ENCODE results near the gene CCDC74A.
"Not testable (repeated sequence)": the region's sequence is repeated elsewhere in the genome, so short reads cannot be mapped to it uniquely, and the experiment has no call there.

GRCh38 chr2:131515235-131515634, 12.5 kb upstream of the CCDC74A start:
- TF ChIP-seq POLR2A, POLR2AphosphoS5 (IDR thresholded peaks at IDR 0.05; ENCODE audit: low read depth, low read length): not testable (repeated sequence)

All from GM12892 (cell line).